CD4-positive, alpha-beta T cell treated with Interleukin-2 at 100 ng/mL for 4 hours (primary cell): ENCODE data around the gene FRMD4A.
"Not testable (repeated sequence)": the region's sequence is repeated elsewhere in the genome, so short reads cannot be mapped to it uniquely, and the experiment has no call there.

Source experiments
- DNase-seq: peaks from one replicate; pipeline ENCODE4 v3.0.0-alpha.2; 2020; ENCODE audit warnings: low spot score

FRMD4A gene

DNA sequence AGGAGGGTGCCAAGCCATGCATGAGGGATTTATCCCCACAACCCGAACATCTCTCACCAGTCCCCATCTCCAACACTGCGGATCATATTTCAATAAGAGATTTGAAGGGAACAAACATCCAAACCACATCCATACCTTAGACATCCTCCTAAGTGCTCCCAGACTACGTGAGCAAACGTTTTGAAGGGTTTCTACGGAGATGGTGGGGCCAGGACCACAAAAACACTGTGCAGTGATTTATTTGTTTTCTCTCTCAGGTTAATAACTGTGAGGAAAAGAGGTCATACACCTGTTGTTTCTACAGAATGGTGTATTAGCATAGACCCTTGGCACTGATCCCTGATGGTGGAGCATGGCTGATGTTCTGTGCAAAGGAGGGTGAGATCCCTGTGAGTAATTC, 277.8 kb downstream of the FRMD4A start:
- no peak for DNase-seq

DNA sequence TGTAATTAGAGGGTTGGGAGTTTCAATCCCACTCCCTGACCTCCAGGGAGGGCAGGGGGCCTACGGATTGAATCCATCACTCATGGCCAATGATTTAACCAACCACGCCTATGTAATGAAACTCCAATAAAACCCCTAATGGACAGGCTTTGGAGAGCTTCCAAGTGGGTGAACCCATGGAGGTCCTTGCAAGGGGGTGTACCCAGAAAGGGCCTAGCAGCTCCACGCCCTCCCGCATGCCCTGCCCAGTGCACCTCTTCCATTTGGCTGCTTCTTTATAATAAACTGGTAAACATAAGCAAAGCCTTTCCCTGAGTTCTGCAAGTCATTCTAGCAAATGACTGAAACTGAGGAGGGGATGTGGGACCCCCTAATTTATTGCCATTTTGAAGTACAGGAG, 280.1 kb downstream of the FRMD4A start:
- DNase-seq: no peak

DNA sequence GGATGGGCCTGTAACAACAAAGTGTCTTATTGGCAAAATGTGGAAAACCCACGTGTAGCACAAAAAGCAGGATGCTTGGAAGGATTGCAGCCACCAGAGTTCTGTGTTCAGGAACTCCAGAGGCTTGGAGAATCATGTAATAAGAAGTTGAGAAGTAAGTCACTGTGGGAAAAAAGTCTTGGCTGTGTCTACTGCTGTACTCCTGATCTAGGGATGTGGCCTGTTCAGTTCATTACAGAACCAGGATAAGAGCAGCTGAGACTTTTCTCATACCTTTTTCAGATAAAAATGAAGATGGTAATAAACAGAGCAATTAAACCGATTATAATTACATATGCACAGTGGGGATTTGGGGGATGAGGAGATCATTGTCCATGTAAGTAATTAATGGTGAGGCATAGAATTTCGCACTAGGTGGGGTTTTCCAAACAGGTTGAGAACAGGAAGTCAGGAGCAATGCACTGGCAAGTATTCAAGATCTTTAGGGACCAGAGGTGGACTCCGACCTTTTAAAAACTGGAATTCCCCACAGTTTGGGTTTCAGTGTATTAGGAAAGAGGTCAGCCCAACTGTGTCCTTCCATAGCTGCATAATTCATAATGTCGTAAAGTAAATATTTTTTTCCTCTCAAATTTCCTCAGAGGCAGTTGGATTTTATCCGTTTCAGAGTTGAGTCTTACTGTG, 281.7 kb downstream of the FRMD4A start:
- no peak for DNase-seq

GRCh38 chr10:14047431-14047830, 283.3 kb downstream of the FRMD4A start:
- DNase-seq: no peak

GRCh38 chr10:14042051-14042450, 288.7 kb downstream of the FRMD4A start:
- not testable (repeated sequence) for DNase-seq

DNA sequence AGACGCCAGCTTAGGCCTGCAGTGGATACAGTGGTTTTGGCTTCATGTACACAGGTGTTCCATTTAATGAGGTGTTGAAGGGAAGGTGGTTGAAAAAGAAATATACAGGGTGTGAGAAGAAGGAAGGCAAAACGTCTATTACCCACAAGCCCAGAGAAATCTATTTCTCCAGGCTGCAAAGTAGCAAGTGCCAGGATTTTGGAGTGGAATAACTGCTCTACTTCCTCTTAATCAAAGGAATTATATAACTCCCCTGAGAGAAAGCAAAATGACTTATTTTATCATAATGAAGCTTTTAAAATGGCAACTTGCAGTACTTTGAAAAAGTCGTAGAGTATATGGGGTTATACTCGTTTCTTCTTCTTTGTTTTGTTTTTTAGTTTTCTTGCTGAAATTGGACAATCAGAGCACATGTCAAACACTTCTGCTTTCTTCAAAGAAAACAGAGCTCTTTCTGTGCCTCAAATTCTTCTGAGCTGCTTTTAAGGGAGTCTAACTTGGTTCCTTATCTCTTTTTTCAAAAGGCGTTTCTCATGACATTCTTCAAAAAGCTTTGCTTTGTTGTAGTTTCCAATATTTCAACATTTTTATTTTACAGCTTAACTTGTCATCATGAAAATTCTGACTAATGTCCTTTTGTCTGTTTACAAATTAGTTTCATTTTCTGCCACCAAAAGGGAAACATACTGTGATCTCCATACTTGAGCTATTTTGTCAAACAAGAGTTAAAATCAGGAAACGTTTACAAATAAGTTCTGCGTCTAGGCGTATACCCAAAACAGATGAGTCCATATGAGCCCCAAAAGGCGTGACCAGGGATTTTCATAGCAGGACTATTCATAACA, 289.7 kb downstream of the FRMD4A start:
- no peak for DNase-seq

GRCh38 chr10:14039968-14040668, 290.6 kb downstream of the FRMD4A start:
- DNase-seq: no peak

DNA sequence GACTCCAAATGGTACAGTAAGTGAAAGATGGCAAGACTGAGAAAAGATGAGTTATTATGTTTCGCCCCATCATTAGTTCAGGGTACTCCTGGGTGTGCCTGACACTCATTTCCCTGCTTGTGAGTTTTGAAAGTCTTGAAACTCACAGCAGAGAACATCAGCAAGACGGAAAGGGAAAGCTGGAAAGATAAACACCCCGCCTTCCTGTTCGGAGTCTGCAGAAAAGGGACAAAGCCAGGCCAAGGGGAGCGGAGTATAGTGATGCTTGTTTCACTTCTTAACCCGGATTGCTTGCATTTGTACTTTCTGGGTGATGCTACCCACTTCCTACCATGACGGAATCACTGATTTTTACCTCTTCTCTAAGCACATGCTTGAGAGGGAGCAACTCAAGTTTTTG, 294.5 kb downstream of the FRMD4A start:
- no peak for DNase-seq

- no peak for DNase-seq
Measured at GRCh38 chr10:14035506-14035905, 295.2 kb downstream of the FRMD4A start.

- peak; percentile 6 for DNase-seq
Measured at GRCh38 chr10:14032406-14032998, 298.2 kb downstream of the FRMD4A start.

GRCh38 chr10:14026325-14026724, 304.4 kb downstream of the FRMD4A start:
- DNase-seq: no peak

DNA sequence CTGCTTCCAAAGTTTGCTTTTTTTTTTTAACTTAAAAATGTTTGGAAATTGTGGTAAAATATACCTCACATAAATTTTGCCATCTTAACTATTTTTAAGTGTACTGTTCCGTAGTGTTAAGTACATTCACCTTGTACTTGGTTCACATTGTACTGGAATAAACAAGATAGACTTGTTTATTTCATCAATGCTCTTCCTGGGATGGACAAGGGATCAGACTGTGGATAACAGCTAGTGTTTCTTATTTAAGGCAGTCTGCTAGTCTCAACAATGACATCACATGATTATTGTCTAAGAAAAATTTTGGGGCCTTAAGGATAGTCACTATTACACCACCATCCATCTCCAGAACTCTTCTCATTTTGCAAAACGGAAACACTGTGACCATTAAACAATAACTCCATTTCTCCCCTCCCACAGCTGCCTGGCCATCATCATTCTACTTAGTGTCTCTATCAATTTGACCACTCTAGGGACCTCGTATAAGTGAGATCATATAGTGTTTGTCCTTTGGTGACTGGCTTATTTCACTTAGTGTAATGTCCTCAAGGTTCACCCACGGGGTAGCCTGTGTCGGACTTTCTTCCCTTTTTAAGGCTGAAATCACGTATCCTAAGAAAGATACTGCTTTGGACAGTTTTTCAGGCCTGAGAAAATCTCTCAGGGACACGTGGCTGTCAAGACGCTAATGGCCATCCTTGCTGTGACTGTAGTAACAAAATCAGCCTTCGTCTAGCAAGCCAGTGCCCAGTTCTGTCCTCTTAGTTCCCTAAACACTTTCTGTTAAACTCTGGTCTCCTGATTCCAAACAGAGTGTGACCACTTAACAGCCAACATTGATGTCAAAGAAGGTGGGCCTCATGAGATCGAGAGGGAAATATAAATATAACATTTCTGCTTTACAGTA, 305.2 kb downstream of the FRMD4A start:
- no peak for DNase-seq

- no peak for DNase-seq
Measured at GRCh38 chr10:14024329-14025202, 306.2 kb downstream of the FRMD4A start.

DNA sequence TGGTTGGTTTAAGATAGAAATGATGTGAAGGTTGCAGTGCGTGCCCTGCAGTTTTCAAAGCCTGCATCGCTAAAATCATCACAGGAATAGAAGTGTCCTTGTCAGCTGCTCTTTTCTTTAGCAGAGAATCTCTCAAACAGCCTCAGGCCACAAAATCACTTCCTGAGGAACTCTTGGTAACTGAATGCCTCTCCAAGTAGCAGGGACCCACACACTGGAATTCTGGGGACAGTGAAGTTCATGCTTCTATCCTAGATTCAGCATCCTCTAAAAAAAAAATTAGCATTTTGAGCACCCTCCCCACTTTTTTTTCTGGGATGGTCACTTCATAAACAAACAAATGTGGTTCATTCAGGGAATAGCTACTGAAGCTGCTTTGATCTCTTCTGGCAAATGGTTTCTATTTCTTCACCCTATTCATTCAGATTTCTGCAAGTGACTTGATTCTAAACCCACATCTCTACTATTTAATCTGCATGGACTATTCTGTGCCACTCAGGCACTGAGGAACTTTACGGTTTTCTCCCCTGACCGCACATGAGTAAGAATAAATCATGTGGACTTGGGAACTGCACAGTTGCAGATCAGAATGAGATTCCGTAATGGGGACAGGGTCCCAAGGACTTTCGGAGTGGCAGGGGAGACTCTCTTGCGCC, 306.9 kb downstream of the FRMD4A start:
- DNase-seq: no peak

GRCh38 chr10:14022954-14023672, 307.6 kb downstream of the FRMD4A start:
- no peak for DNase-seq

DNA sequence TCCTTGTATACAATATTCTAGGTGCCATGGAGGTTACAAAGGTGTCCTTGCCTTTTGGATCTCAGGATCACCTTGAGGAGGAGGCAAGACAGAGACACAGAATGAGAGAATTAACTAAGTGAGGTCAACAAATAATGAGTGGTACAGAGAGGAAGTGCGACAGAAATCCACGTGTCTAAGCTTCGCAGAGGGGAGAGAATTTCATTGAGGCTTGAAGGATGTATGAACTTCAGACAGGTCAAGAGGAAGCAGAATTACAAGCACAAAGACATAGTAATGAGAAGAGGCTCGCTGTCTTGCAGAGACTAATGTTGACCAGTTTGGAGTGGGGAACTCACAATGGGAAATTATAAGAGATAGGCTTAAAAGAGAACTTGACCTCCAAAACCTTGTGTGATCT, 308.7 kb downstream of the FRMD4A start:
- no peak for DNase-seq

- no peak for DNase-seq
Measured at GRCh38 chr10:14020037-14020664, 310.6 kb downstream of the FRMD4A start.

DNA sequence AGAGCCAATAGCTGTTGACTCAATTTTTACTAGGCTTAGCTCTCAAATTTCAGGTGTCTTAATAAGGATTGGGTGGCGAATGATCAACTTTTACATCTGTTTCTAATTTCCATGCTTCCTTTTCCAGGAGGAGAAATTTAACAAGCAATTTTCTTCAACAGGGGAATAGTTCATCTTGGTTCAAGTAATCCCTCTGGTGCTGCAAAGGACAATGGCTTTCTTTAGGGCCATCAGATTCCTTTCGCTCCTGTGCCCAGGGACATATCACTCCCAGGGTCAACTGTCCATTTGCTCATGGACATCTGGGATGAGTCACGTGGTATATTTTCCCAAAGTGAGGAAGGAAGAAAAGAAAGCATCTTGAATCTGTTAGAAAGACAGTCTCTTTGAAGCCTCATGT, 313.3 kb downstream of the FRMD4A start:
- DNase-seq: no peak

DNA sequence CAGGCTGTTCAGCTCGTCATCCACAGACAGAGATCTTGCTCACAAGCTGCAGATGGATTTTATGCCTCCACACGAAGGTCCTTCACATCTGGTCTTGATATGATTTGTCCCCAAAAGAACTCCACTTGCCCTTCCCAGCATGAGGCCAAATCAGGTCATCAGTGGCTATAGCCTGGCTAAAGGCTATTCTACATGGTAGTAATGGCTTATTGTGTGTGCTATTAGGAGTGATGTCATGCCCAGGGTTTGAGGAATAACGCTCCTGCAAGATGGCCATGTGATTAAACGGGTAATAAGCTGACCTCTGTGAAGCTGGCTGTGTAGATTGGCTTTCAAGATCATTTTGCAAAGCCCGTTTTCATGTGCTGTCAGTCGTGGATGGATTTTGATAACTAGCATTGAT, 313.8 kb downstream of the FRMD4A start:
- no peak for DNase-seq
